NOMO-1 (cell line): ENCODE measurements around the gene CBY2.
A peak's percentile ranks its signal among the peaks of the same experiment; 100 is the strongest.
"Not testable (repeated sequence)": the region's sequence is repeated elsewhere in the genome, so short reads cannot be mapped to it uniquely, and the experiment has no call there.

Source experiments
- DNase-seq, 2 experiments: peaks; one replicate each; lab custom pipeline; 2025; ENCODE audit not compliant: unreplicated experiment in 2 of 2; lab: John Stamatoyannopoulos, UW

CBY2 gene

DNA sequence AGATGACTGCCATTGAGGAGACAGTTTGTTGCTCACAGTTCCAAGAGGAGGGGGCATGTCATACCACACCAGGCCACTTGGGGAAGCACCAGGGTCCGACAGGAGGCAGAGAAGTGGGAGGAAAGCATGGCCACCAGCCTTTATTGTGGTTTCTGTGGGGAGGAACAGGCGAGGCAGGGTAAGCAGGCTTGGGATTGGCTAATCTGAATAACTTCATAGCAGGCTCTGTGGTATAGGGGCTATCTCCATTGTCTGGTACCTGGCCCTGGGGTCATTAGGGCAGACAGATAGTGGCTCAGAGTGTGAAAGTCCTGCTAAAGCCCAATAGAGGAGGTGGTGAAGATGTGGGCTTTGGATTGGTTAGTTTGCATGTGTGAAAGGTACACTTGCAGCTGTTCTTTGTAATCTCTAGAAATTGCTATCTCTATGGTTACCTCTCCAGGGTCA lies 35.5 kb downstream of the CBY2 start:
- no peak for DNase-seq

DNA sequence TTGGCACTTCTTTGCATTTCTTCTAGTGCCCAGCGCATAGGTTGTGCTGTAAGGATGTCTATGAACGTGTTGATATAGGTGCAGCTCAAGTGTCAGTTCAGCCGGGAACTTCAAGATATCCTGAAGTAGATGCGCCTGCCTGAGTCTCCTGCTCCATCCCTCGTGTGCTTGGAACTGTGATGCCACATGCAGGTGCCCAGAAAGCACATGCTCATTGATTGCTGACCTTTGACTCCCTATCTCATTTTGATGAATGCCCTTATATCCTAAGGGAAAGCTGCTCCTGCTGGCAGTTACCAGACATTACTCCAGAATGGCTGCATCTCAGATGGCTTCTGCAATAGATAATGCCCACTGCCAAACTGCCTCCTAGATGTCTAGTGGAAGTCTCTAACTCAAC lies 40.9 kb downstream of the CBY2 start:
- no peak for DNase-seq

DNA sequence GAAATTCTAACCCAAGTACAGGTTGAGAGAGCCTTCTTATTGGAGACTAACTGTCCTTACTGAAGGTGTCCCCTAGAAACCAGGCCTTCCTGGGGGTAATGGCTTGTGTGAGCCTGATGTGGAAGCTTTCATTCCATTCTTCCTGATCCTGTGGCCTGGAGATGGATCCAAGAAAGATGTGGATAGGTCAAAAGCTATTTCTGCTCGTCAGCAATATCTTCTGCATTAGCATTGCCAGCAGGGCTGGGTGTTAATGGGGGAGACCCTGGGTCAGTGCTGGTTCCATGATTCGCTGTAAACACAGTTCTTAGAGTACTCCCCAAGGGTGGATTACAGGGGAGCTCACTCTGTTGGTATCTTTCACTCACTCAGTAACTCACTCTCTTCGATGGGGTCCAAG lies 42.9 kb downstream of the CBY2 start:
- no peak for DNase-seq

DNA sequence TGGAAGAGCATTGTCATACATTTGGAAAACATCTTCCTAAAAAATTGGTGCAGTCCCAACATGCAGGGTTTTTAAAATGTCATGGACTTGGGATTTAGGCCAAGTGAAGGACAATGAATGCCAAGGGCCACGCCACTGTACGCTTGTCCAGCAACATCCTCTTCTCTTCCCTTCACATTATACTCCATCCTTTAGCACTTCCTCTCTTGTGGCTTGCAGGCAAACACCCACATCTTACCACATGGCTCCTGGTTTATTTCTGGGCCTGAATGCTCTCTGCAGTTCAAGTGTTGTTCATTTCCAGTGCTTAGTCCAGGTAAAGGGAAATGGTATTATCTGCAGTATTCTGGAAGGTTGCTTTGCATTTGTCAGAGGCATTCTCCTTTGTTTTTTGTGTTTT lies 45.0 kb downstream of the CBY2 start:
- peak; percentile 32 to 69 for DNase-seq

DNA sequence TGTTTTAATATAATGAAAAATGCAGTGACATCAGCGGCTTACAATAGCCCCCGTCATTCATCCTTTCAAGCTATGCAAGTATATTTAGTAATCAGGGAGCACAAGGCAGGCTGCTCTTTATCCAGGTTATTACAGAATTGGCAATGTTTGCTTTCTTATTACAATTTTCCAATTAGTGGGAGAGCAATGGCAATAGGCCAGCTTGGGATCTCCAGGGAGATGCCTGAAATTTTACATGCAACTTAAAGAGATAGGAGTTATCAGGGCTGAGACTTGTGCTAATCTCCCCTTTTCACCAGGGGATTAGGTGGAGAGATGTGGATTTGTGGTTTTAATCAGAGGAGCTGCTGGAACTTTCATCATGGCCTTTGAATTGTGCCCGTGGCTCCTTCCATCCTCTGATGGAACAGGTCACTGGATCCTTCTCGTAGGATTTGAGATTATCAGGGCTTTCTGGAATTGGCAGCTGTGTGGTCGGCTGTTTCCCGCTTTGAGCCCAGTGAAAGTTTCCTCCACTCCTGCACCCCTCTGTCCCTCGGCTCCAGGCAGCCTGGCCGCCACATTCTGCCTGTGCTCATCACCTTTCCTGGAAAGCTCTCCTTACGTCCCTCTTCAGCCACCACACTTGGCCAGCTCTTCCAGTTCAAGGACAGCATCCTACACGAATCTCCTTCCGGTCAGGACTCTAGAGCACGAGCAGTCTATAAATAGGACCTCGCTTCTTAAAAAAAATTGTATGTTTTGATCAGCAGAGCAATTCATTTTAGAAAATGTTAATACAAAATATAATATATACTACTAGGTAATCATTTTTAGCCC lies 47.0 kb downstream of the CBY2 start:
- DNase-seq = no peak

DNA sequence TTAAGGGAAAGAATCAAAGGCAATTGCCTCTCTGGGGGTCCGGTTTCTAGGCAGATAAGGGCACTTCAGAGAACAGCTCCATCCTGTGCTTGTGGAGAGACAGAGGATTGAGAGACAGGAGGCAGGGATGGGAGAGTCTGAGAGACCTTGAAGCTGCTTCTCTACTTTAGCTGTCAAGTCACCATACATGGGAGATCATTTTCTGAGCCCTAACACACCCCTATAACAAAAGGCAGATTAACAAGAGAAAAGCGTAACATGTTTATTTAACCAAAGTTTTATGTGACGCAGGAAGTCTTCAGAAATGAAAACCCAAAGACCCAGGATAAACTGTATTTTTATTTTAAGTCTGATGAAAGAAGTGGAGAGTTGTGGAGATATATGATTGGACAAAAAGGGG lies 48.4 kb downstream of the CBY2 start:
- DNase-seq = no peak

DNA sequence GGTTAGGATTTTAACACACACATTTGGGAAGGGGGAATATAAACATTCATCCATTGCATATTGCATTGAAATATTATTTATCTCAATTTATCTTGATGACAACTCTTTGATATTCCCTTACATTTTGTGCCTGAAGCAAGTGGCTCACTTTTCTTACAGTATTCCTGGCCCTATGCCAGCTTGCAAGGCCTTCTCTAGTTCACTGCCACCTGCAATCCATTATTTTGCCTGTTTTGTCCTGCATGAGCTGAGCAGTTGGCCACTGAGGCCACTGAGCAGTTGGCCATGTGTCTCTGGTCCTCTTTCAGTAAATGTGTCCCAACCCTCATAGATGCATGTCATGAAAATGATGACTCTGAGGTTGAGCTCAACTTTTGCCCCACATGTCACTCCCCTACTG lies 49.8 kb downstream of the CBY2 start:
- no peak for DNase-seq

DNA sequence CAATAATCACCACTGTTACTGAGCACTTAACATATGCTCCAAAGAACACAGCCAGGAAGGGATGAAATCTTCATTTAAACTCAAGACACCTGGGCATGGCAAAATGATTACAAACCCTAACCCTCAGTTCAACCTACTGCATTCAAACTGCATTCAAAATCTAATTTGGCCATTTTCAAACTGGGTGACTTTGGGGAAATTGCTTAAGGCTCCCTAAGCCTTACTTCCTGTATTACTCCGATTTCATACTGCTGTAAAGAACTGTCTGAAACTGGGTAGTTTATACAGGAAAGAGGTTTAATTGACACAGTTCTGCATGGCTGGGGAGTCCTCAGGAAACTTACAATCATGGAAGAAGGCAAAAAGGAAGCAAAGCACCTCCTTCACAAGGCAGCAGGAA lies 50.4 kb downstream of the CBY2 start:
- peak; percentile 34 to 73 for DNase-seq

DNA sequence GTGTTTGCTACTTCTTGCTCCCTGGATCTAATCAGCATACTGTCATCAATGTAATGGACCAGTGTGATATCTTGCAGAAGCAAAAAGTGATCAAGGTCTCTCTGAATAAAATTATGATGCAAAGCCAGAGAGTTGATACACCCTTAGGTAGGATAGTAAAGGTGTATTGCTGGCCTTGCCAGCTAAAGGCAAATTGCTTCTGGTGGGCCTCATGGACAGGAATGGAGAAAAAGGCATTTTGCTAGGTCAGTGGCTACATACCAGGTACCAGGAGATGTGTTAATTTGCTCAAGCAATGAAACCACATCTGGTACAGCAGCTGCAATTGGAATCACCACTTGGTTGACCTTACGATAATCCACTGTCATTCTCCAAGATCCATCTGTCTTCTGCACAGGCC lies 54.4 kb downstream of the CBY2 start:
- not testable (repeated sequence) for DNase-seq

DNA sequence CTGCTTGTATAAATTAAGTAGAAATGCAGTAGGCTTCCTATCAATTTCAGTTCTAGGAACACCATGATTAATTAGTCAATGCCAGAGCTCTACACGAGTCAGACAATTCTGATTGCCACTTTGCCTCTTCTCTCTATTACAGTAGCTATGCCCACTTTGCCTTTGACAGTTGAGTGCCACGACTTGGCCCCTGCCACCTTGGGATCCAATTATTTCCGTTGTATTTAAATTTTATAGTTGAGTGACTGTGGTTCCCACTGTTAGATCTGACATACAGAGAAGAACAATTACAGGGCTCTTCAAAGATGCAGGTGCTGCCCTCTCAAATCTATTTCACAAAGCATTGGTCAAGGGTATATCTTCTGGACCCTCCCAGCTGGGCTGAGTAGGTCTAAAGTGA lies 55.5 kb downstream of the CBY2 start:
- DNase-seq = not testable (repeated sequence)

DNA sequence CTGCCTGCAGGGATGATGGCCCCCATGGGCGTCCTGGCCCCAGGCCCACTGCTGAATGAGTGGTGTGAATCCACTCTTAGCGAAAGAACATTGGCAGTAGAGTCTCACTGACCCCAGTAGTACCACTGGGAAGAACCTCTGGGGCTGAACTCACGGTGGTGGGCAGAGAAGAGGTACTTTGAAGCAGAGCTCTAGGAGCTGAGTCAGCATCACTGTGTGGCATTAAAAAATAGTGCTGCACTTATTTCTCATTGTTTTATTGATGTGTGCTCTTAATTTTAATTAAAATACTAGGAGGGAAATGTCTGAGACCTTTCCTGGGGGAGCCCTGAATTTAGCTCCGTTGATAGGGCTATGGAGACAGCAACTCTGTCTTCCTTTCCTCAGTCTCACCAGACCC lies 61.3 kb downstream of the CBY2 start:
- DNase-seq = no peak
